ENCODE data around the gene PYY. TPM values are rescaled to one million over a fixed set of nuclear protein-coding genes. Genes with fewer than 3 reads are reported as not detected.
A peak's percentile ranks its signal among the peaks of the same experiment; 100 is the strongest.

PYY gene
- total RNA-seq, 3 donors from 2014 or later (not counting 1 experiment from before 2014, with no cell fraction given), result not detected

- Mint-ChIP-seq H3K27ac (no peak overlapping the region), H3K4me3 (no peak overlapping the region), H3K36me3 (no peaks in the 10 kb centered on the region), H3K4me1 (peaks cover 0 to 10% of the 10 kb centered on the region in 2 donors), H3K27me3 (ENCODE audit: low read depth in 2 of 2) (peaks cover 1 to 23% of the 10 kb centered on the region in 2 donors), H3K9me3 (no peaks in the 10 kb centered on the region)
- no peaks in the 10 kb centered on the region for H3K9me3 ChIP-seq (ENCODE audit: control insufficient read depth, insufficient read depth, low read length)
- H3K4me1 ChIP-seq (ENCODE audit: control insufficient read depth, insufficient read depth, low read length), result peaks cover 27% of the 10 kb centered on the region
- no peak overlapping the region for H3K4me3 ChIP-seq (ENCODE audit: low read length)
- no peak overlapping the region for H3K27ac ChIP-seq (ENCODE audit: low read length)
- ATAC-seq (no peak), DNase-seq (no peak)
- no peaks in the 10 kb centered on the region for H3K36me3 ChIP-seq (ENCODE audit: control insufficient read depth, insufficient read depth, low read length)
- intact Hi-C loops (cut with micrococcal nuclease), result loop anchor here (1.0 kb wide), 1 partner anchor 132 kb away; no protein-coding TSS in a partner anchor
- no peak for TF ChIP-seq CTCF (IDR thresholded peaks at IDR 0.05)
- peaks cover 33% of the 10 kb centered on the region for H3K27me3 ChIP-seq (ENCODE audit: control insufficient read depth, insufficient read depth, low read length)
- WGBS (ENCODE audit: insufficient coverage), result 77% methylated on average over 7 of the region's 7 CpGs
These were observed 44.1 kb downstream of the PYY start for GRCh38 chr17:43909537-43910231.

GRCh38 chr17:43907998-43908721 lies 45.6 kb downstream of the PYY start:
- intact Hi-C loops (cut with micrococcal nuclease), result no loop called here
- H3K4me3 ChIP-seq (ENCODE audit: low read length), result no peak overlapping the region
- H3K4me3 Mint-ChIP-seq, result no peak overlapping the region
- no peak for TF ChIP-seq CTCF (IDR thresholded peaks at IDR 0.05)
- peaks cover 33% of the 10 kb centered on the region for H3K27me3 ChIP-seq (ENCODE audit: control insufficient read depth, insufficient read depth, low read length)
- H3K27me3 Mint-ChIP-seq (ENCODE audit: low read depth in 2 of 2), result peaks cover 11 to 33% of the 10 kb centered on the region in 2 donors
- no peaks in the 10 kb centered on the region for H3K9me3 ChIP-seq (ENCODE audit: control insufficient read depth, insufficient read depth, low read length)
- H3K27ac ChIP-seq (ENCODE audit: low read length), result no peak overlapping the region
- H3K4me1 Mint-ChIP-seq, result peaks cover 0 to 10% of the 10 kb centered on the region in 2 donors
- DNase-seq (peak in 1 of 2 donors; percentile 73), ATAC-seq (peak in 2 of 3 donors; percentile 30 to 47)
- peaks cover 27% of the 10 kb centered on the region for H3K4me1 ChIP-seq (ENCODE audit: control insufficient read depth, insufficient read depth, low read length)
- no peaks in the 10 kb centered on the region for H3K9me3 Mint-ChIP-seq
- no peak overlapping the region for H3K27ac Mint-ChIP-seq
- no peaks in the 10 kb centered on the region for H3K36me3 Mint-ChIP-seq
- 32% methylated on average over 26 of the region's 26 CpGs for WGBS (ENCODE audit: insufficient coverage)
- no peaks in the 10 kb centered on the region for H3K36me3 ChIP-seq (ENCODE audit: control insufficient read depth, insufficient read depth, low read length)

- H3K36me3 ChIP-seq (ENCODE audit: control insufficient read depth, insufficient read depth, low read length), result no peaks in the 10 kb centered on the region
- H3K4me3 Mint-ChIP-seq, result peak within 1 kb of the TSS; percentile 78
- intact Hi-C loops (cut with micrococcal nuclease), result no loop called here
- peak within 1 kb of the TSS; percentile 41 for H3K4me3 ChIP-seq (ENCODE audit: low read length)
- peaks cover 11 to 33% of the 10 kb centered on the region in 2 donors for H3K27me3 Mint-ChIP-seq (ENCODE audit: low read depth in 2 of 2)
- peak; percentile 31 to 76 for DNase-seq
- H3K27ac ChIP-seq (ENCODE audit: low read length), result no peak within 1 kb of the TSS
- no peaks in the 10 kb centered on the region for H3K9me3 Mint-ChIP-seq
- peak in 2 of 3 donors; percentile 57 to 64 for ATAC-seq
- H3K27me3 ChIP-seq (ENCODE audit: control insufficient read depth, insufficient read depth, low read length), result peaks cover 33% of the 10 kb centered on the region
- peak within 1 kb of the TSS in 1 of 2 donors; percentile 86 for H3K27ac Mint-ChIP-seq
- peaks cover 0 to 10% of the 10 kb centered on the region in 2 donors for H3K4me1 Mint-ChIP-seq
- no peaks in the 10 kb centered on the region for H3K36me3 Mint-ChIP-seq
- H3K9me3 ChIP-seq (ENCODE audit: control insufficient read depth, insufficient read depth, low read length), result no peaks in the 10 kb centered on the region
- TF ChIP-seq CTCF (IDR thresholded peaks at IDR 0.05), result no peak
- WGBS (ENCODE audit: insufficient coverage), result under 1% methylated on average over 36 of the region's 36 CpGs
- peaks cover 27% of the 10 kb centered on the region for H3K4me1 ChIP-seq (ENCODE audit: control insufficient read depth, insufficient read depth, low read length)
These were observed 46.2 kb downstream of the PYY start, which contains the start of gene MPP2 for GRCh38 chr17:43907425-43907981. TSS of gene MPP2 (minus strand) at chr17:43907536. CDS start at chr17:43904460, 3,076 bp downstream.
